Measurements from ENCODE around the gene KBTBD13. TPM values are rescaled to one million over a fixed set of nuclear protein-coding genes. Genes with fewer than 3 reads are reported as not detected.
"Not testable (repeated sequence)": the region's sequence is repeated elsewhere in the genome, so short reads cannot be mapped to it uniquely, and the experiment has no call there.

Gene KBTBD13
- total and polyA plus RNA-seq, 4 experiments from 2014 or later = not detected

GRCh38 chr15:65041787-65042186 is 34.8 kb upstream of the KBTBD13 start:
- no peaks in the 10 kb centered on the region for H3K27me3 ChIP-seq (ENCODE audit: insufficient read depth, low read length)
- Mint-ChIP-seq H3K27ac (no peak overlapping the region), H3K4me1 (no peaks in the 10 kb centered on the region), H3K4me3 (no peak overlapping the region), H3K9me3 (no peaks in the 10 kb centered on the region), H3K36me3 (no peaks in the 10 kb centered on the region), H3K27me3 (peaks cover 5 to 6% of the 10 kb centered on the region in 2 donors)
- POLR2A ChIA-PET (ENCODE audit: partially characterized antibody) = no interaction called here
- H3K4me1 ChIP-seq (ENCODE audit: insufficient read depth, low read length) = no peaks in the 10 kb centered on the region
- no peaks in the 10 kb centered on the region for H3K36me3 ChIP-seq (ENCODE audit: insufficient read depth, low read length)
- H3K27ac ChIP-seq (ENCODE audit: low read depth, low read length) = no peak overlapping the region
- CTCF ChIA-PET (ENCODE audit: partially characterized antibody) = no interaction called here
- H3K9me3 ChIP-seq (ENCODE audit: control insufficient read depth in 1 of 2, low read length in 2 of 2) = no peaks in the 10 kb centered on the region
- H3K4me3 ChIP-seq (ENCODE audit: low read length in 2 of 2) = no peak overlapping the region
- intact Hi-C loops (cut with micrococcal nuclease) = no loop called here
- no peak for DNase-seq

GRCh38 chr15:65042776-65043327 is 33.7 kb upstream of the KBTBD13 start:
- no peaks in the 10 kb centered on the region for H3K4me1 Mint-ChIP-seq
- Histone ChIP-seq H3K36me3 (ENCODE audit: insufficient read depth, low read length) (no peaks in the 10 kb centered on the region), H3K9me3 (ENCODE audit: control insufficient read depth in 1 of 2, low read length in 2 of 2) (no peaks in the 10 kb centered on the region), H3K27ac (ENCODE audit: low read depth, low read length) (no peak overlapping the region), H3K4me3 (ENCODE audit: low read length in 2 of 2) (no peak overlapping the region), H3K27me3 (ENCODE audit: insufficient read depth, low read length) (no peaks in the 10 kb centered on the region), H3K4me1 (ENCODE audit: insufficient read depth, low read length) (no peaks in the 10 kb centered on the region)
- no peak overlapping the region for H3K4me3 Mint-ChIP-seq
- no peak for DNase-seq
- POLR2A ChIA-PET (ENCODE audit: partially characterized antibody) = no interaction called here
- peaks cover 5 to 6% of the 10 kb centered on the region in 2 donors for H3K27me3 Mint-ChIP-seq
- CTCF ChIA-PET (ENCODE audit: partially characterized antibody) = interaction anchor here (1.2 kb wide), 1 partner anchor 9 kb away, joined by 3 read pairs; no protein-coding TSS in a partner anchor
- intact Hi-C loops (cut with micrococcal nuclease) = no loop called here
- H3K36me3 Mint-ChIP-seq = no peaks in the 10 kb centered on the region
- no peaks in the 10 kb centered on the region for H3K9me3 Mint-ChIP-seq
- no peak overlapping the region for H3K27ac Mint-ChIP-seq

GRCh38 chr15:65044218-65044617 is 32.3 kb upstream of the KBTBD13 start:
- H3K27ac ChIP-seq (ENCODE audit: low read depth, low read length); H3K27ac Mint-ChIP-seq; DNase-seq; H3K9me3 ChIP-seq (ENCODE audit: control insufficient read depth in 1 of 2, low read length in 2 of 2); H3K27me3 ChIP-seq (ENCODE audit: insufficient read depth, low read length); H3K36me3 ChIP-seq (ENCODE audit: insufficient read depth, low read length); H3K4me3 ChIP-seq (ENCODE audit: low read length in 2 of 2); intact Hi-C loops (cut with micrococcal nuclease); H3K4me1 ChIP-seq (ENCODE audit: insufficient read depth, low read length); H3K4me1 Mint-ChIP-seq; POLR2A ChIA-PET (ENCODE audit: partially characterized antibody); H3K36me3 Mint-ChIP-seq; H3K27me3 Mint-ChIP-seq; H3K9me3 Mint-ChIP-seq; H3K4me3 Mint-ChIP-seq: not testable (repeated sequence)
- CTCF ChIA-PET (ENCODE audit: partially characterized antibody) = interaction anchor here (0.7 kb wide), 1 partner anchor 992 kb away, joined by 5 read pairs; no protein-coding TSS in a partner anchor

GRCh38 chr15:65044724-65045481 is 31.6 kb upstream of the KBTBD13 start, which contains the start of gene SLC51B:
SLC51B (plus strand) TSS chr15:65045387; CDS start chr15:65050005, 4,618 bp downstream.
- CTCF ChIA-PET (ENCODE audit: partially characterized antibody) = interaction anchor here (0.7 kb wide), 1 partner anchor 991 kb away, joined by 5 read pairs; no protein-coding TSS in a partner anchor
- H3K9me3 ChIP-seq (ENCODE audit: control insufficient read depth in 1 of 2, low read length in 2 of 2) = no peaks in the 10 kb centered on the region
- no peak for DNase-seq
- H3K4me1 Mint-ChIP-seq = peaks cover 1 to 10% (median 6%) of the 10 kb centered on the region in 4 donors
- POLR2A ChIA-PET (ENCODE audit: partially characterized antibody) = no interaction called here
- H3K4me3 ChIP-seq (ENCODE audit: low read length in 2 of 2) = no peak within 1 kb of the TSS
- H3K27me3 ChIP-seq (ENCODE audit: insufficient read depth, low read length) = no peaks in the 10 kb centered on the region
- H3K27me3 Mint-ChIP-seq = peaks cover 5 to 8% of the 10 kb centered on the region in 2 donors
- H3K27ac ChIP-seq (ENCODE audit: low read depth, low read length) = no peak within 1 kb of the TSS
- no peaks in the 10 kb centered on the region for H3K36me3 Mint-ChIP-seq
- peaks cover 10% of the 10 kb centered on the region for H3K4me1 ChIP-seq (ENCODE audit: insufficient read depth, low read length)
- no peak within 1 kb of the TSS for H3K4me3 Mint-ChIP-seq
- intact Hi-C loops (cut with micrococcal nuclease) = no loop called here
- H3K27ac Mint-ChIP-seq = no peak within 1 kb of the TSS
- H3K36me3 ChIP-seq (ENCODE audit: insufficient read depth, low read length) = no peaks in the 10 kb centered on the region
- H3K9me3 Mint-ChIP-seq = no peaks in the 10 kb centered on the region

GRCh38 chr15:65048241-65048640 is 28.3 kb upstream of the KBTBD13 start:
- Mint-ChIP-seq H3K9me3 (no peaks in the 10 kb centered on the region), H3K4me1 (peaks cover 4 to 16% (median 10%) of the 10 kb centered on the region in 4 donors), H3K27ac (no peak overlapping the region), H3K36me3 (no peaks in the 10 kb centered on the region), H3K27me3 (peaks cover 1 to 4% of the 10 kb centered on the region in 2 donors), H3K4me3 (no peak overlapping the region)
- Histone ChIP-seq H3K9me3 (ENCODE audit: control insufficient read depth in 1 of 2, low read length in 2 of 2) (no peaks in the 10 kb centered on the region), H3K4me3 (ENCODE audit: low read length in 2 of 2) (no peak overlapping the region), H3K4me1 (ENCODE audit: insufficient read depth, low read length) (peaks cover 13% of the 10 kb centered on the region), H3K27me3 (ENCODE audit: insufficient read depth, low read length) (no peaks in the 10 kb centered on the region), H3K27ac (ENCODE audit: low read depth, low read length) (no peak overlapping the region), H3K36me3 (ENCODE audit: insufficient read depth, low read length) (no peaks in the 10 kb centered on the region)
- POLR2A ChIA-PET (ENCODE audit: partially characterized antibody) = no interaction called here
- intact Hi-C loops (cut with micrococcal nuclease) = no loop called here
- DNase-seq = no peak
- CTCF ChIA-PET (ENCODE audit: partially characterized antibody) = interaction anchor here (1.0 kb wide), 1 partner anchor 24 kb away, joined by 3 read pairs; no protein-coding TSS in a partner anchor

GRCh38 chr15:65049418-65049840 is 27.1 kb upstream of the KBTBD13 start:
- Histone ChIP-seq H3K4me1 (ENCODE audit: insufficient read depth, low read length) (peaks cover 13% of the 10 kb centered on the region), H3K27me3 (ENCODE audit: insufficient read depth, low read length) (no peaks in the 10 kb centered on the region), H3K36me3 (ENCODE audit: insufficient read depth, low read length) (no peaks in the 10 kb centered on the region), H3K9me3 (ENCODE audit: control insufficient read depth in 1 of 2, low read length in 2 of 2) (no peaks in the 10 kb centered on the region), H3K27ac (ENCODE audit: low read depth, low read length) (no peak overlapping the region), H3K4me3 (ENCODE audit: low read length in 2 of 2) (peak overlapping the region; percentile 11 to 19)
- Mint-ChIP-seq H3K4me3 (peak overlapping the region; percentile 64 to 88 (median 75)), H3K9me3 (no peaks in the 10 kb centered on the region), H3K27ac (peak overlapping the region in 6 of 7 donors; percentile 10 to 79 (median 74)), H3K36me3 (no peaks in the 10 kb centered on the region), H3K4me1 (peaks cover 4 to 16% (median 10%) of the 10 kb centered on the region in 4 donors), H3K27me3 (peaks cover 0 to 4% of the 10 kb centered on the region in 2 donors)
- ChIA-PET CTCF (ENCODE audit: partially characterized antibody) (no interaction called here), POLR2A (ENCODE audit: partially characterized antibody) (no interaction called here)
- intact Hi-C loops (cut with micrococcal nuclease) = no loop called here
- DNase-seq = peak; percentile 80 to 90 (median 83)

GRCh38 chr15:65050270-65050669 is 26.3 kb upstream of the KBTBD13 start:
- Histone ChIP-seq H3K27me3 (ENCODE audit: insufficient read depth, low read length) (no peaks in the 10 kb centered on the region), H3K36me3 (ENCODE audit: insufficient read depth, low read length) (no peaks in the 10 kb centered on the region), H3K4me1 (ENCODE audit: insufficient read depth, low read length) (peaks cover 13% of the 10 kb centered on the region), H3K27ac (ENCODE audit: low read depth, low read length) (no peak overlapping the region), H3K4me3 (ENCODE audit: low read length in 2 of 2) (no peak overlapping the region), H3K9me3 (ENCODE audit: control insufficient read depth in 1 of 2, low read length in 2 of 2) (no peaks in the 10 kb centered on the region)
- intact Hi-C loops (cut with micrococcal nuclease) = no loop called here
- Mint-ChIP-seq H3K4me1 (peaks cover 4 to 16% (median 10%) of the 10 kb centered on the region in 4 donors), H3K27me3 (peaks cover 0 to 2% of the 10 kb centered on the region in 2 donors), H3K4me3 (peak overlapping the region in 5 of 8 donors; percentile 10 to 88 (median 78)), H3K9me3 (no peaks in the 10 kb centered on the region), H3K36me3 (no peaks in the 10 kb centered on the region), H3K27ac (peak overlapping the region in 5 of 7 donors; percentile 10 to 78 (median 23))
- ChIA-PET CTCF (ENCODE audit: partially characterized antibody) (interaction anchor here (0.7 kb wide), 1 partner anchor 320 kb away, joined by 3 read pairs; no protein-coding TSS in a partner anchor), POLR2A (ENCODE audit: partially characterized antibody) (no interaction called here)
- no peak for DNase-seq
